ENCODE measurements around the gene ASPHD1.

The ASPHD1 gene

DNA sequence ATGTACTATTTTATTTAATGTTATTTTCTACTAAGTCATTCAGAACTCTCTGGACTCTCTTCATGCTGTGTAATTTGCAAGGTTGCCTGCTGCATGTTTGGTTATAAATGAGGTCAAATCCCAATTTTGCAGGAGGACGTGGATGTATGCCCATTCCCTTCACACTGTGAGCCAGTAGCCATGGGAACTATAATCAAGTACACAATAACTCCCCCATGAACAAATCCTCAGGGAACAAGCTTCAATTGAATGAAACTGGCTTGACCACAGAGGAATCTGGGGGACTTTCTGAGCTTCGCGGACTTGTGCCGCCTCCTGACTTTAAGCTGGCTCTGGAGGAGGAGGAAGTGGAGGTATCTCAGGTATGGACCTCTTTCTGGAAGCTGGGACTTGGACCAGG lies 40.4 kb downstream of the ASPHD1 start:
- no peak overlapping the region for H3K4me3 ChIP-seq (ENCODE audit: low read depth, low read length)

DNA sequence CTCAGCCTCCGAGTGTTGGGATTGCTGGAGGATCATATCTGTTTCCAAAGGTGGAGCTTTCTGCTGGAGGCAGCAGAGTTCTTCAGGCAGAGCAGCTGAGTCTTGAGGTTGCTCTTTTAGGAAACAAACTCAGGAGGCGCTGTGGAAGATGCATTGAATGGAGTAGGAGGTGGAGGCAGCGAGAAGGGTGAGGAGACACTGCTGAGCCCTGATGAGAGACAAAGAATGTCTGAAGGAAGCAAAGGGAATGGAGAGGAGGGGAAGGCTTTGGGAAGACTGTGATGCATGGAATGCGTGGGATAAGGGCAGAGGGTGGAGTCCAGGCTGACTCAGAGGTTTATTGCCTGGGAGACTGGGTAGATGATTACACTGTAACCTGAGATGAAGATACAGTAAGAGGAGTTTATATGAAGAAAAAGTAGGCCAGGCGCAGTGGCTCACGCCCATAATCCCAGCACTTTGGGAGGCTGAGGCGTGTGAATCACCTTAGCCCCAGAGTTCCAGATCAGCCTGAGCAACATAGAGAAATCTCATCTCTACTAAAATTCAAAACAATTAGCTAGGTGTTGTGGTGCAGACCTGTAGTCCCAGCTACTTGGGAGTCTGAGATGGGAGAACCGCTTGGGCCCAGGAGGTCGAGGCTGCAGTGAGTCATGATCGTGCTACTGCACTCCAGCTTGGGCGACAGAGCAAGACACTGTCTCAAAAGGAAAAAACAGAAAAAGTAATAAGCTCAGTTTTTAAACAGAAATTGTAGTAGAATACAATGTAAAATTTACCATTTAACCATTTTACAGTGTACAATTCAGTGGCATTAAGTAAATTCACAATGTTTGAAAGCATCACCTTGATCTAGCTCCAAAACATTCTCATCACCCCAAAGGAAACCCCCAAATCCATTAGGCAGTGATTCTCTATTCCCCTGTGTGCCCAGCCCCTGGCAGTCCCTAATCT lies 43.8 kb downstream of the ASPHD1 start:
- no peak overlapping the region for H3K4me3 ChIP-seq (ENCODE audit: low read depth, low read length)

DNA sequence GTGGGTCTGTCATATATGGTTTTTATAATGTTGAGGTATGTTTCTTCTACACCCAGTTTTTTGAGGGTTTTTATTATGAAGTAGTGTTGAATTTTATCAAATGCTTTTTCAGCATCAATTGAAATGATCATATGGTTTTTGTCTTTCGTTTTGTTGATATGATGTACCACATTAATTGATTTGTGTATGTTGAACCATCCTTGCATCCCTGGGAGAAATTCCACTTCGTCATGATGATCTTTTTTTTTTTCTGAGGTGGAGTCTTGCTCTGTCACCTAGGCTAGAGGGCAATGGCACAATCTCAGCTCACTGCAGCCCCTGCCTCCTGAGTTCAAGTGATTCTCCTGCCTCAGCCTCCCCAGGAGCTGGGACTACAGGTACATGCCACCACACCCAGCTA lies 47.6 kb downstream of the ASPHD1 start:
- no peak overlapping the region for H3K4me3 ChIP-seq (ENCODE audit: low read depth, low read length)

DNA sequence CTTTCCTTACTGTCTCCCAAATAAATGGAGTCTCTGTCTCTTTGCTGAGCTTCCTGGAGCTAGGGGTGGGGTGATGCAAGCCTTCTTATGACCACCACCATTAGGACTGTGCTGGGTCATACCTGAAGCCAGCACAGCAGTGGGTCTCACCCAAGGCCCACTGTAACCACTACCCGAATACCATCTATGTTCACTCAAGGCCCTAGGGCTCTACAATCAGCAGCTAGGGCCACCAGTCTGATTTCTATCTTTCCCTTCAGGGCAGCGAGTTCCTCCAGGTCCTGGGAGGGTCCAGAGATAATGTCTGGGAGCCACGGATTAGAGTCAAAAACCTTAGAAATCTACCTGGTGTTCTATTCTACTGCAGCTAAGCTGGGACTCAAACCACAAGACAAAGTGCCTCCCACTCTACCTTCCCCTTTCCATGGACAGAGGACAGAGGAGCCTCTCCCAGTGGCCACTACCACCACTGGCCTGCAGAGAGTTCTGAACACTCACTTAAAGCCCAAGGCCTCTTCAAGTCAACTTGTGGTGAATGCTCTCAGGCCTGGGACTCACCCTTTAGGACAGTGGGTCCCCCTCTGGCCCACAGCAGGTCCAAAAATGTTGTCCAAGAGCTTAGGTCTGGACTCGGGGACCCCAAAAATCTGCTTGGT lies 50.6 kb downstream of the ASPHD1 start:
- no peak overlapping the region for H3K4me3 ChIP-seq (ENCODE audit: low read depth, low read length)

DNA sequence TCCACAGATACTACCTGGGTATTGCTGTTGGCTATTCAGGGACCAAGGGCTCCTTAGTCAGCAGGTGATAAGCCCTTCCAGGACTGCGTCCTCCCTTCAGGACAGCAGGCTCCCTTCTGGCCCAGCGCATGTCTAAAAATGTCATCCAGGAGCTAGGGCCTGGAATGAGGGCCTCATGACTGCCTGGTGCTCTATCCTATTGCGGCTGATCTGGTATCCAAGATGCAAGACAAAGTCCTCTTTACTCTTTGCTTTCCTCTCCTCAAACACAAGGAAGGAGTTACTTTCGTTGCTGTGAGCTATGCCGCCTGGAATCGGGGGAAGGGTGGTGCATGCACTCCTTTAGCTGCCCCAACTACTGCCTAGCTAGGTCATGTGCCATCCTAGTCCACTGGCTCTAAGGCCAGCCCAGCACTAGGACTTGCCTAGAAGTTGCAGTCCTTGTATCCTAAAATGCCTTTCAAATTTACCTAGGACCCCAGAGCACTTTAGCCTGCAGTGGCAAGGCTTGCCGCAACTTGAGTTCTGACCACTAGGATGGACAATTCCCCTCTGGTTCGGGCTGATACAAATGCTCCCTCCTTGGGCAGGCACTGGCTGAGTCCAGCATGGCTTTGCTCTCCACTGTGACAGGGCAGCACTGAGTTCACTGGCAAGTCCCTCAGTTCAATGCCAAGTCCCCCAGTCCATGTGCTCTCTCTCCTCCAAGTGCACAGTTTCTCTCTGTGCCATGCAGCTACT lies 51.5 kb downstream of the ASPHD1 start:
- no peak overlapping the region for H3K4me3 ChIP-seq (ENCODE audit: low read depth, low read length)

Data from iPS-11a (cell line).